HEK293 (cell line): ENCODE measurements around the gene PDE4D.
"Not testable (repeated sequence)": the region's sequence is repeated elsewhere in the genome, so short reads cannot be mapped to it uniquely, and the experiment has no call there.

ENCODE experiments used
- CTCF ChIA-PET: fragments of 350-600 bp; formaldehyde crosslinking; extraction: SDS; loops from one replicate; lab custom pipeline; 2021; ENCODE audit warnings: antibody characterized with exemption; lab: Yijun Ruan, JAX
- POLR2A ChIA-PET: fragments of 300-600 bp; formaldehyde crosslinking; extraction: SDS; loops from one replicate; lab custom pipeline; 2020; ENCODE audit warnings: antibody characterized with exemption, inconsistent platforms; lab: Yijun Ruan, JAX
- H3K27ac ChIP-seq: fragments of 200-500 bp; sonication (Bioruptor generic); 2 replicates; pipeline ENCODE4 v1.5.1; 2014; ENCODE audit warnings: low read depth, low read length, control low read depth, inconsistent platforms; ENCODE audit errors: extremely low read depth
- H3K36me3 ChIP-seq, 2 experiments: fragments of 200-500 bp in 1 of 2; sonication (Bioruptor generic) in 1 of 2; 1 replicate in 1 of 2; 2 replicates in 1 of 2; pipeline ENCODE4 v1.5.1; 2014 to 2017; ENCODE audit warnings: inconsistent platforms in 2 of 2, low read length in 2 of 2; ENCODE audit not compliant: control insufficient read depth in 2 of 2, insufficient read depth in 1 of 2
- H3K4me1 ChIP-seq: fragments of 200-500 bp; sonication (Bioruptor generic); 2 replicates; pipeline ENCODE4 v1.5.1; 2014; ENCODE audit warnings: mild to moderate bottlenecking, low read length, inconsistent platforms; ENCODE audit not compliant: control insufficient read depth, insufficient read depth
- H3K4me3 ChIP-seq: 2 replicates; pipeline ENCODE4 v1.5.1; 2011; ENCODE audit warnings: low read depth, mild to moderate bottlenecking, control low read depth, low read length, moderate library complexity
- H3K9me3 ChIP-seq: fragments of 200-500 bp; sonication (Bioruptor generic); 2 replicates; pipeline ENCODE4 v1.5.1; 2014; ENCODE audit warnings: low read depth, low read length, inconsistent platforms; ENCODE audit not compliant: control insufficient read depth, insufficient read depth
- MZF1 ChIP-seq: fragments of 450-650 bp; formaldehyde crosslinking; IDR thresholded peaks from 2 replicates; pipeline ENCODE4 v1.5.1; 2017; ENCODE audit warnings: missing biosample characterization, missing genetic modification characterization, borderline replicate concordance
- SCRT1 ChIP-seq: fragments of 450-650 bp; formaldehyde crosslinking; IDR thresholded peaks from 2 replicates; pipeline ENCODE4 v1.5.1; 2016; ENCODE audit warnings: missing biosample characterization, missing genetic modification characterization, borderline replicate concordance
- SCRT2 ChIP-seq: fragments of 450-650 bp; formaldehyde crosslinking; IDR thresholded peaks from 2 replicates; pipeline ENCODE4 v1.5.1; 2016; ENCODE audit warnings: missing biosample characterization, missing genetic modification characterization
- ZBTB26 ChIP-seq: fragments of 450-650 bp; formaldehyde crosslinking; optimal IDR thresholded peaks from 2 replicates; pipeline ENCODE3; 2016; ENCODE audit warnings: missing biosample characterization, mild to moderate bottlenecking, missing genetic modification characterization
- ZBTB49 ChIP-seq: fragments of 450-650 bp; formaldehyde crosslinking; IDR thresholded peaks from 2 replicates; pipeline ENCODE4 v1.5.1; 2016; ENCODE audit warnings: missing biosample characterization, missing genetic modification characterization, low read depth
- ZNF146 ChIP-seq: fragments of 450-650 bp; formaldehyde crosslinking; IDR thresholded peaks from 2 replicates; pipeline ENCODE4 v1.5.1; 2016; ENCODE audit warnings: missing biosample characterization, missing genetic modification characterization
- ZNF155 ChIP-seq: fragments of 450-650 bp; formaldehyde crosslinking; IDR thresholded peaks from 2 replicates; pipeline ENCODE4 v1.5.1; 2016; ENCODE audit warnings: missing biosample characterization, missing genetic modification characterization
- ZNF157 ChIP-seq: fragments of 450-650 bp; formaldehyde crosslinking; IDR thresholded peaks from 2 replicates; pipeline ENCODE4 v1.5.1; 2016; ENCODE audit warnings: missing biosample characterization, missing genetic modification characterization
- ZNF18 ChIP-seq: fragments of 450-650 bp; formaldehyde crosslinking; IDR thresholded peaks from 2 replicates; pipeline ENCODE4 v1.5.1; 2016; ENCODE audit warnings: missing biosample characterization, missing genetic modification characterization
- ZNF266 ChIP-seq: fragments of 450-650 bp; formaldehyde crosslinking; IDR thresholded peaks from 2 replicates; pipeline ENCODE4 v1.5.1; 2016; ENCODE audit warnings: missing biosample characterization, missing genetic modification characterization, low read depth
- ZNF280D ChIP-seq: fragments of 450-650 bp; formaldehyde crosslinking; IDR thresholded peaks from 2 replicates; pipeline ENCODE4 v1.5.1; 2016; ENCODE audit warnings: missing biosample characterization, missing genetic modification characterization
- ZNF391 ChIP-seq: fragments of 450-650 bp; formaldehyde crosslinking; IDR thresholded peaks from 2 replicates; pipeline ENCODE4 v1.5.1; 2016; ENCODE audit warnings: low read depth, missing biosample characterization, missing genetic modification characterization, borderline replicate concordance
- ZNF521 ChIP-seq: fragments of 450-650 bp; formaldehyde crosslinking; IDR thresholded peaks from 2 replicates; pipeline ENCODE4 v1.5.1; 2017; ENCODE audit warnings: missing biosample characterization, mild to moderate bottlenecking, missing genetic modification characterization
- ZNF580 ChIP-seq: fragments of 450-650 bp; formaldehyde crosslinking; IDR thresholded peaks from 2 replicates; pipeline ENCODE4 v1.5.1; 2016; ENCODE audit warnings: missing biosample characterization, missing genetic modification characterization
- ZNF670 ChIP-seq: fragments of 450-650 bp; formaldehyde crosslinking; IDR thresholded peaks from 2 replicates; pipeline ENCODE4 v1.5.1; 2016; ENCODE audit warnings: missing biosample characterization, missing genetic modification characterization, low read depth
- ZNF747 ChIP-seq: fragments of 450-650 bp; formaldehyde crosslinking; IDR thresholded peaks from 2 replicates; pipeline ENCODE4 v1.5.1; 2016; ENCODE audit warnings: missing biosample characterization, missing genetic modification characterization
- ZNF792 ChIP-seq: fragments of 450-650 bp; formaldehyde crosslinking; IDR thresholded peaks from 2 replicates; pipeline ENCODE4 v1.5.1; 2016; ENCODE audit warnings: missing biosample characterization, missing genetic modification characterization

The PDE4D gene

GRCh38 chr5:59058237-59058636 lies 835.3 kb downstream of the PDE4D start:
- TF ChIP-seq ZNF670 (tag by site-specific recombination) (no peak), ZNF521 (tag by site-specific recombination) (no peak), ZNF18 (tag by site-specific recombination) (no peak), ZNF157 (tag by site-specific recombination) (no peak), ZNF747 (tag by site-specific recombination) (no peak), ZBTB26 (tag by site-specific recombination) (no peak), ZNF391 (tag by site-specific recombination) (no peak), MZF1 (tag by site-specific recombination) (no peak)
- TF ChIP-seq, all 188 proteins: peak for 0
- H3K4me1 ChIP-seq: peaks cover 18% of the 10 kb centered on the region
- H3K4me3 ChIP-seq: no peak overlapping the region
- POLR2A ChIA-PET: no interaction called here
- no peaks in the 10 kb centered on the region for H3K9me3 ChIP-seq
- CTCF ChIA-PET: interaction anchor here (1.3 kb wide), 1 partner anchor 172 kb away, joined by 4 read pairs; no protein-coding TSS in a partner anchor
- no peak overlapping the region for H3K27ac ChIP-seq
- H3K36me3 ChIP-seq: no peaks in the 10 kb centered on the region

- H3K36me3 ChIP-seq, H3K4me3 ChIP-seq, H3K27ac ChIP-seq, H3K9me3 ChIP-seq, CTCF ChIA-PET: not testable (repeated sequence)
- TF ChIP-seq ZNF580 (tag by site-specific recombination) (peak; percentile 63; the same call in 1 of the 2 replicates), ZNF146 (tag by site-specific recombination) (peak; percentile 91)
- peaks cover 11% of the 10 kb centered on the region for H3K4me1 ChIP-seq
- POLR2A ChIA-PET: interaction anchor here (0.6 kb wide), 1 partner anchor 91 kb away, joined by 3 read pairs; no protein-coding TSS in a partner anchor
These were observed 836.9 kb downstream of the PDE4D start for GRCh38 chr5:59056599-59056998.

- ChIA-PET POLR2A (interaction anchor here (0.6 kb wide), 1 partner anchor 90 kb away, joined by 3 read pairs; no protein-coding TSS in a partner anchor), CTCF (no interaction called here)
- Histone ChIP-seq H3K9me3 (no peaks in the 10 kb centered on the region), H3K36me3 (no peaks in the 10 kb centered on the region), H3K4me3 (no peak overlapping the region), H3K4me1 (peaks cover 5% of the 10 kb centered on the region), H3K27ac (no peak overlapping the region)
- TF ChIP-seq ZNF155: no peak
- TF ChIP-seq SCRT2 (tag by site-specific recombination): peak; percentile 94
These were observed 837.6 kb downstream of the PDE4D start for GRCh38 chr5:59055745-59056448.

- Histone ChIP-seq H3K9me3 (no peaks in the 10 kb centered on the region), H3K4me1 (peaks cover 5% of the 10 kb centered on the region), H3K36me3 (no peaks in the 10 kb centered on the region), H3K4me3 (no peak overlapping the region), H3K27ac (no peak overlapping the region)
- POLR2A ChIA-PET: no interaction called here
- CTCF ChIA-PET: no interaction called here
- TF ChIP-seq ZNF280D (no peak), ZNF266 (tag by site-specific recombination) (no peak), SCRT1 (tag by site-specific recombination) (no peak), ZNF792 (tag by site-specific recombination) (no peak), ZBTB49 (no peak)
These were observed 838.5 kb downstream of the PDE4D start for GRCh38 chr5:59054963-59055528.
